NCI-H128 (cell line): ENCODE measurements around the gene FHIP2A.
"Not testable (repeated sequence)": the region's sequence is repeated elsewhere in the genome, so short reads cannot be mapped to it uniquely, and the experiment has no call there.

ENCODE experiments used
- DNase-seq: peaks from one replicate; lab custom pipeline; 2025; ENCODE audit not compliant: unreplicated experiment; lab: John Stamatoyannopoulos, UW

Gene FHIP2A, protein sequence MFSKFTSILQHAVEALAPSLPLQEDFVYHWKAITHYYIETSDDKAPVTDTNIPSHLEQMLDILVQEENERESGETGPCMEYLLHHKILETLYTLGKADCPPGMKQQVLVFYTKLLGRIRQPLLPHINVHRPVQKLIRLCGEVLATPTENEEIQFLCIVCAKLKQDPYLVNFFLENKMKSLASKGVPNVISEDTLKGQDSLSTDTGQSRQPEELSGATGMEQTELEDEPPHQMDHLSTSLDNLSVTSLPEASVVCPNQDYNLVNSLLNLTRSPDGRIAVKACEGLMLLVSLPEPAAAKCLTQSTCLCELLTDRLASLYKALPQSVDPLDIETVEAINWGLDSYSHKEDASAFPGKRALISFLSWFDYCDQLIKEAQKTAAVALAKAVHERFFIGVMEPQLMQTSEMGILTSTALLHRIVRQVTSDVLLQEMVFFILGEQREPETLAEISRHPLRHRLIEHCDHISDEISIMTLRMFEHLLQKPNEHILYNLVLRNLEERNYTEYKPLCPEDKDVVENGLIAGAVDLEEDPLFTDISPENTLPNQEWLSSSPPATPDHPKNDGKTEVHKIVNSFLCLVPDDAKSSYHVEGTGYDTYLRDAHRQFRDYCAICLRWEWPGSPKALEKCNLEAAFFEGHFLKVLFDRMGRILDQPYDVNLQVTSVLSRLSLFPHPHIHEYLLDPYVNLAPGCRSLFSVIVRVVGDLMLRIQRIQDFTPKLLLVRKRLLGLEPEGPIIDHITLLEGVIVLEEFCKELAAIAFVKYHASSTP

DNA sequence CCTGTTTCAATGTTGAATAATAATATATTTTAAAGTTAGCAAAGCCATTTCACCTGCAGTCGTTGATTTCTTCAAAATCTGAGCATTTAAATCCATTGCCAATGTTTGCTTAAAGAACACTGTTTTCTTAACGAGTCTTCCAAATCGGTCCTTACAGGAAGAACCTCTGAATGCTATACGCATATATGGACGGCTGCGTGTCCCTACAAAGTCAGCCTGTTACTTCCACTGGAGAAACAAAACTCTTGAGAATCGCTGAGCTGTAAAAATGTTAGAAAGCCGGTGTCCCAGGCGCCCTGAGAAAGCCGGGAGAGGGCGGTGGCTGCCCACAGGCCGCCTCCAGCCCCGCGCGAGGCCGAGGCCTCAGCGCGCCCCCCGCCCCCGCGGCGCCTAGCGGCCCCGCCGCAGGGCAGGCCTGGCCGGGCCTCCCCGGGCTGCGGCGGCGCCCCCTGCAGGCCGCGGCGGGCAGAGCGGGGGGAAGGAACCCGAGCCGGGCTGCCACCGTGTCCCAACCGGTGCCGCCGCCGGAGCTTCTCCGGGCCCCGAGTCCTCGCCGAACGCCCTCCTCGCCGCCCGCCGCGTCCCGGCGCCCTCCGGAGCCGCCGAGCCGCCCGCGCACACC lies at the start of gene FHIP2A:
Gene FHIP2A, plus strand, starts transcription at position 488 of the 622 bp plus-strand sequence. CDS start 299 bp downstream, outside the sequence.
- DNase-seq = peak; percentile 10

DNA sequence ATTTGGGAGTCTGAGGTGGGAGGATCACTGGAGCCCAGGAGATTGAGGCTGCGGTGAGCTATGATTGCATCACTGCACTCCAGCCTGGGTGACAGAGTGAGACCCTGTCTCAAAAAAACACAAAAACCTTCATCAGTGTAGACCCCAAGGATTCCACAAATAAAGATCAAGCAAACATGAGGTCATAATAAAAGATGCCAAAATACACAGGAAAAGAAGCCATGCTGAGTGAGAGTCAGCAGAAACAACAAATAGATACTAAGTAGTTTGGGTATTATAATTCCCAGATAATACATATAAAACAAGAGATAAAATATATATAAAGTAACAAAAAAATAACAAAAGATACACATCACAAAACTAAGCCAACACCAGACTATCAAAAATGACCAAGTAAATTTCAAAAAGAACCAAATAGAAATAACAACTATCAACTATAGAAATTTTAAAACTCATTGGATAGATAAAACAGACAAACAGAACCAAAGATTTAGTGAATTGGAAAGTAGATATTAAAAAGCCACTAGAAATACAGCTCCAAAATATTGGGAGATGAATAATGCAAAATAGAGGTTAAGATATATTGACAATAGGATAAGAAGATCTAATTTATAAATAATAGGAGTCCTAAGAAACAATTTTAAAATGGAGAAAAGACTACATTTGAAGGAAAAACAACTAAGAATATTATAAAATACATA lies 48.9 kb upstream of the FHIP2A start:
- DNase-seq = no peak

DNA sequence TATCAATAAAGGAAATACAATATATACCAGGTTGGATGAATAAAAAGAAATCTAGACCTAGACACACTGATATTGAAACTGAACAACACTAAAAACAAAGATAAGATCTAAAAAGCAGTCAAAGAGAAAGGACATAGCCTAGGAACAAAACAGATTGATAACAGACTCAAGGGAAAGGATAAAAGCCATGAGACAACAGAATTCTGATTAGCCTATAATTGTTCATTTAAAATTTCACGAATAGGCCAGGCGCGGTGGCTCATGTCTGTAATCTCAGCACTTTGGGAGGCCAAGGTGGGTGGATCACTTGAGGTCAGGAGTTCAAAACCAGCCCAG lies 48.4 kb upstream of the FHIP2A start:
- DNase-seq = no peak

DNA sequence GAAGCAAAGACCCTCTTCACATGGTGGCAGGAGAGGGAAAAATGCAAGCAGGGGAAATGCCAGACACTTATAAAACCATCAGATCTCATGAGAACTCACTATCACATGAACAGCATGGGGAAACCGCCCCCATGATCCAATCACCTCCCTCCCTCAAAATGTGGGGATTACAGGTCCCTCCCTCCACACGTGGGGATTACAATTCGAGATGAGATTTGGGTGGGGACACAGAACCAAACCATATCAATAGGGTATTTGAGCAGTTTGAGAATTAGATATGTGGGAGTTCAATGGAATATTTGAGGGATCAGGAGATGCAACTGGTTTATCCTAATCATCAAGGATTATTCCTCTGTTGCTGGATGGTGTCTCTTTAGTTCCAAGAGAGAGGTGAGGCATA lies 46.5 kb upstream of the FHIP2A start:
- not testable (repeated sequence) for DNase-seq

DNA sequence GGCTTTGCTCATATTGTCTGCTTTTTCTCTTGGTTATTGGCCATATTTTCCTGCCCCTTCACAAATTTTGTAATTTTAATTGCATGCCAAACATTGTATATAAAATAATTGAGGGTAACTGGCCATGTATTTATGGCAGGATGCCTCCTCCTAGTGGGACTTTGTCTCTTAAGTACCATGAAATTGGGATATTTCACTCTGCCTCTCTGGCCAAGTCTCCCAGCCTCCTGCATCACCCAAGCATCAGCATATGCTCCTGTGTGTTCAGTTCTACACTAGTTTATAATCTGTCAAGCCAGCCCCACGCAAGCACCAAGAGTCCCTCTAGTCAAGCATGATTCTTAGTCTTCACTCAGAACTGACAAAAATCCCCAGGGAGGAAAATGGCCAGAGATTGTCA lies 44.2 kb upstream of the FHIP2A start:
- DNase-seq = no peak

DNA sequence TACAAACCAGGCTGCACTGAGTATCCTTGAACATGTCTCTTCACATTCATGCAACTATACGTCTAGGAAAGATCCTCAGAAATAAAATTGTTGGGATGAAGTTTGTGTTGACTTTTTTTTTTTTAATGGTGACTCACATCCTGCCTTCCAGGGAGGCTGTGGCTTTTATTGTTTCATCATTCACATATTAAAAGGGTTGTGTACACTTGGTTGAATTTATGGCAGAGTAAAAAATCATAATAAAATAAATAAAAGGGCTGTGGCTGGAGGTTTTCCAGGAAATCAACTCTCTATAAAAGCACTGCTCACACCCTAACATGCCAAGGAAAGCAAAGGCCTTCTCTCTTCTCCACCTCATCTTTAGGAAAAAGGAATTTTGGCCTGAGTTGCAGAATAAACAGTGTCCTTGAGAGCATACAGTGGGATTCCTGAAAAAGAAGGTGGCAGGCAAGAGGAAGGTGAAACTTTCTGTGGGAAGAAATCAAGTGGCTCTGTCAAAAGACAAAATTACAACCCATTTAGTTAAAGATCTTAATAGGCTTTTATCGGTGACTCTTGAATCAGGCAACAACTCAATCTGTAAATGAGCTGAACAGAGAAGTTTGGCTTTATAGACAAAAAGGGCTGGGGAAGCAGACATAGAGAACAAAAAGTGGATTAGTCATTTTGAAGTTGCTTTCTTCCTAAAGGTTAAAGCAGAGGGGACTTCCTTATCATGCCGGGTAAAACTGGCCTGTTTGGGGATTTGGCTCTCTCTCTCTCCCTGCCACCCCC lies 41.6 kb upstream of the FHIP2A start:
- no peak for DNase-seq

DNA sequence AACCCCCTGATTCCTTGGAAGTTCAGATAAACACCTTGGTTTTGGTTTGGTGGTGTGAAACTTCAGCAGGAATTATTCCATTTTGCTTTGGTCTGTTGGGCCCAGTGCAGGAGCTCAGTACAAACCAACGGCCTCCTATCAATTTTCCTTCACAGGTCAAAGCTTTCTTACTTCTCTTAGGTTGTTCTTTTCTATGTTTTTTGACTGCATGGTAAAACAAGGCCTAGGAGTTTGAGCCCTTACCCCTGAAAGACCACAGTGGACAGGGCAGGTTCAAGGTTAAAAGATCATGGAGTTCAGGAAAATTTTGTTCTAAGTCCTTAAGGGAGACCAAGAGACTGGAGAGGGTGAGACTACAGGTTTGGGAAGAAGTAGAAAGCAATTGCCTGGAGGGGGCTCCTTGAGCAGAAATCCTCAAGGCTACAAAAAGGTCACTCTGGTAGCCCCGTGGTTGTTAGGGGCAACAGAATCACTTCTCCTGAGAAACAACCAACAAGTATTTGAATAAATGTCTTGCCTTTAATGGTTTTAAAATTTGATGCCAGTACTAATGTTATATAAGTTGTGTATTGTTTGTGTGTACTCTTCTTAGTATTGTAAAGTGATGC lies 40.9 kb upstream of the FHIP2A start:
- DNase-seq = no peak

DNA sequence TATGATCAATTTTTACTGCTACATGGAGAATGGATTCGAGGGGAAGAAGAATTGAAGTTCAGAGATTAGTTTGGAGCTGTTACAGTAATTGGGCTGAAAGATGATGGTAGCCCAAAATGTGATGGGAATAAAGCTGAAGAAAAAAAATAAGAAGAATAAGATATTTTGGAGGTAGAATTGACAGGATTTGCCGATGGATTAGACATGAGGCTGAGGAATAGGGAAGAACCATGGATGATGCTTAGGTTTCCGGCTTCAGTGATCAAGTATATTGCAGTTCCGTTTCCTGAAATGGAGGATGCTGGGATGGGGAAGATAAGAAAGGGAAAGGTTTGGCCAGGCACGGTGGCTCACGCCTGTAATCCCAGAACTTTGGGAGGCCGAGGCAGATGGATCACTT lies 38.9 kb upstream of the FHIP2A start:
- DNase-seq = no peak

DNA sequence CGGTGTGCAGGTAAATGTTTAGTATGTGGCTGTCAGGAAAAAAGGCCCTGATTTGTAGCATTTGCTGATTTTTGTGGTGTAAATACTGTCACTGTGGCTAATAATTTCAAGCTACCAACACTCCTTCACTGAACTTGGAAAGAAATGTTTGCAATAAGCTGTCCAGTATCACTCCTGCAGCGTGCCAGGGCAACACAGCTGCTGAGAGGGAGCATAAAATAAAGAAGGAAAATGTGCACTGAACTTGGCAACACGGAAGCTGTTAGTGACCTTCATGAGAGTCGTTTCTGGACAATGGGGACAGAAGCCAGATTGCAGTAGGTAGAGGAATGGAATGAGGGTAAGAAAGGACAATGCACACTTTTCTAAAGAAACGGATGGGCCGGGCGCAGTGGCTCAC lies 37.9 kb upstream of the FHIP2A start:
- DNase-seq = no peak

DNA sequence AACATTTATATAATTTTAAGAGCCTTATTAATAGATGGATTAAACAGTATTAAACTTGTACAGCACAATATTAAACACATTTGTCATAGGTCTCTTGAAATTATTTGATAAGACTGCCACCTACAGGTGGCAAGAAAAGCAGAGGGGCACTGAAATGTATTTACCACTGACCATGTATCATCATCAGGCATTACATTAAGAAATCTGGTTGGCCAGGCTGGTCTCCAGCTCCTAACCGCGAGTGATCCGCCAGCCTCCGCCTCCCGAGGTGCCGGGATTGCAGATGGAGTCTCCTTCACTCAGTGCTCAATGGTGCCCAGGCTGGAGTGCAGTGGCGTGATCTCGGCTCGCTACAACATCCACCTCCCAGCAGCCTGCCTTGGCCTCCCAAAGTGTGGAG lies 35.1 kb upstream of the FHIP2A start:
- DNase-seq = not testable (repeated sequence)

DNA sequence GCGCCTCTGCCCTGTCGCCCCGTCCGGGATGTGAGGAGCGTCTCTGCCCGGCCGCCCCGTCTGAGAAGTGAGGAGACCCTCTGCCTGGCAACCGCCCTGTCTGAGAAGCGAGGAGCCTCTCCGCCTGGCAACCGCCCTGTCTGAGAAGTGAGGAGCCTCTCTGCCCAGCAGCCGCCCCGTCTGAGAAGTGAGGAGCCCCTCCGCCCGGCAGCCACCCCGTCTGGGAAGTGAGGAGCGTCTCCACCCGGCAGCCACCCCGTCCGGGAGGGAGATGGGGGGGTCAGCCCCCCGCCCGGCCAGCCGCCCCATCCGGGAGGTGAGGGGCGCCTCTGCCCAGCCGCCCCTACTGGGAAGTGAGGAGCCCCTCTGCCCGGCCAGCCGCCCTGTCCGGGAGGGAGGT lies 34.4 kb upstream of the FHIP2A start:
- not testable (repeated sequence) for DNase-seq

DNA sequence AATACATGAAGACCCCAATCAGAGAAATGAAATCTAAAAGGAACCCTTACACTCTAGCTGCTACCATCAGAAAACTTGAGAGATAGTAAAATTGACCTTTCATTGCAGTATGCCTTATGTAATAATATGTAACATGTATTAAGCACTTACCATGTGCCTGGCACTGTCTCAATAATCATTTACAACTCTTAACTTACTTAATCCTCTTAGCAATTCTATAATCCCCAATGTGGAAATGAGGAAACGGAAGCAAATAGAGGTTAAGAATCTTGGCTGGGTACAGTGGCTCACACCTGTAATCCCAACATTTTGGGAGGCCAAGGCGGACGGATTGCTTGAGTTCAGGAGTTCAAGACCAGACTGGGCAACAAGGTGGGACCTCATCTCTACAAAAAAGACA lies 29.8 kb upstream of the FHIP2A start:
- no peak for DNase-seq

DNA sequence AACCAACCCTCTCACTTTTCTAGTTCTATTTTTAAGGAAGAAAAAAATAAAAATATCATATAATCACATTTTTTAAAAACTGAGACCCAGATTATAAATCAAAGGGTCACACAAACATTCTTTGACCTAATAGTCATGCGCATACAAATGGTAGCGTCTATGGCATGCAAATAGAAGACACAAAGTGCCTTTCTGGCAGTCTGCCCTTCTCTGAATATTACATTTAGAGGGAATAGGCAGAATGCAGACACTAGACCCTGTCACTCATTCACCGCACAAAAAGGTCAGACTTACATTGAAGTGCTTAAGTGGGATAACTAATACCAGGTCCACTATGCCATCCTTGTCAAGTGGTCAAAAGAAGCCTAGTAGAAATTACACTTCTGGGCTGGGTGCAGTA lies 26.5 kb upstream of the FHIP2A start:
- no peak for DNase-seq

DNA sequence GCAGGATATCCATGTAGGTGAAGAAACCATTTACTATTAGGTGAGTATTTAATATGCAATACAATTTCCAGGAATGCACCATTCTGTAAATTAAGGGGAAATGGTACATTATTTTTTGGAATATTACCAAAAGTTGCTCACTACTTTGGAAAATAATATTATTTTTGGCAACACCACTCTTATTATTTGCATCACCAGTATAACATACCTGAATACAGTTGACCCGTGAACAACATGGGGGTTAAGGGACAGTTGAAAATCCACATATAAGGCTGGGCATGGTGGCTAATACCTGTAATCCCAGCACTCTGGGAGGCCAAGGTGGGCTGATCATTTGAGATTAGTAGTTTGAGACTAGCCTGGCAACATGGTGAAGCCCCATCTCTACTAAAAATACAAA lies 21.2 kb upstream of the FHIP2A start:
- no peak for DNase-seq

DNA sequence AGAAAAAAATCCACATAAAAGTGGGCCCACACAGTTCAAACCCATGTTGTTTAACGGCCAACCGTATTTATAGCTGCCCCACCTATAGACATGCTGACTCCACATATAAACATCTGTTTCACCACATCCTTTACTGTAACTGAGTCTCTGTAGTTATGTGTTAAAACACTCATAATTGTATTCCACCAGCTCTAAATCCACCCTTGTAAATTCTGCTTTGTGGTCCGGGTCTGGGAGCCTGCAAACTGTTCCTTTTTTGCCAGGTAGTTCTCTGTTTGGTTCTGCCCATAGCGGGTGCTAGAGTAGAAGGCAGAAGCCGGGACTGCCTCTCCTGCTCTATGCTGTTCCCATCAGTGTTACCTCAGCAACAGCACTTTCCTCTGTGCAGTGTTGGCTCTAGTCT lies 20.2 kb upstream of the FHIP2A start:
- DNase-seq = no peak

DNA sequence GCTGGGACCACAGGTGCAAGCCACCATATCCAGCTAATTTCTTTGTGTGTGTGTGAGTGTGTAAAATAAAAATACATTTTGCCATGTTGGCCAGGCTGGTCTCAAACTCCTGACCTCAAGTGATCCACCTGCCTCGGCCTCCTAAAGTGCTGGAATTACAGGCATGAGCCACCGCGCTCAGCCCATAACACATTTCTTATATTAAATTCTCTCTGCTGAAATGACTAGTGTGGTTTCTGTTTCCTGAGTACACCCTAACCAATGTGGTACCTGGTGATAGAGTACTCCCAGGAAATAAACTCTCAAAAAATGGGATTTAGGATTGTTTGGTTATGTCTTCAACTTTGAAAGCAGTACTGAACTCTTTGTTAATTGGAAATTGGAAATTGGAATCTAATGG lies 19.4 kb upstream of the FHIP2A start:
- DNase-seq = no peak

DNA sequence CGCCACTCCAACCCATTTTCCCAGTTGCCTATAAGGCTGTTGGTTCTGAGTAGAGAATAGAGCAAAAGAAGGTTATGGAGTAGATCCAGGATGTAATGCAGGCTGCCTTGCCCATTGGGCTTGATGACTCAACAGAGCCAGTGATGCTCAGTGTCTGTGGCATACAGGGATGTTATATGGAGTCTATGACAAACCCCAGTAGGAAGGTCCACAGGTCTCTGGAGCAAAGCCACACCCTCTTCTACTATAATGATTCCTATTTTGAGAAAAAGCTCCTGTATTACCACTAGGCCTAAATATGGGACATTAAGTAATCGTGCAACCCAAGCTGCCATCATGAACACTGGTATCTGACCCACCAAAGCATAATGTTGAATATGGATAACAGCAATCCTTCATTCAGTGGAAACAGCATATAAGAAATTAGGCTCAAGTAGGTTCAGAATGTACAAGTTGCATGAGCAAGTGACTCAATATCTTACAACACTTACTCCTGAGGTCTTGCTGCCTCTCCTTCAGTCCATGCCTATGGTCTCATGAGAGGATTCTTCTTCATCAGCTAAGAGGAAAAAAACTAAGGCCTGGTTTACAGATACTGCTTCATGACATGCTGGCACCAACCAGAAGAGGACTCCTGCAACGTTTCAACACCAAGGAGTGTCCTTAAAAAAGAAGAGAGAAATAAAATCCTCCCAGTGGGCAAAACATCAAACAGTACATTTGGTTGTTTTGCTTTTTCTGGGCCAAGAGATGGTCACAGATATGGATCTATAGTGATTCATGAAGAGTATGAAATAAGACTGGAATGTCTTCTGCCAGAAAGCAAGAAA lies 14.8 kb upstream of the FHIP2A start:
- no peak for DNase-seq

DNA sequence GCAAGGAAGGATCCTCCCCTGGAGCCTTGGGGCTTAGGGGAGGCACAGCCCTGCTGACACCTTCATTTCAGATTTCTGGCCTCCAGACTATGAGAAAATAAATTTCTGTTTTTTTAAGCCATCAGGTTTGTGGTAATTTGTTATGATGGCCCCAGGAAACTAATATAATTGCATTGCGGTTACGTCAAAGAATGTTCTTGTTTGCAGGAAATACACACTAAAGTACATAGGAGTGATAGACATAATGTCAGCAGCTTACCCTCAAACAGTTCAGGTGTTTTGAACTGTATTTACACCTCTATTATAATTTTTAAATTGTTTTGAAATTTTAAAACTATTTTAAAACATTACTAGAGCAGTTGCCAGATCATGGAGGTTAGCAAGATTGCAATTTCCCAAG lies 12.6 kb upstream of the FHIP2A start:
- DNase-seq = no peak

DNA sequence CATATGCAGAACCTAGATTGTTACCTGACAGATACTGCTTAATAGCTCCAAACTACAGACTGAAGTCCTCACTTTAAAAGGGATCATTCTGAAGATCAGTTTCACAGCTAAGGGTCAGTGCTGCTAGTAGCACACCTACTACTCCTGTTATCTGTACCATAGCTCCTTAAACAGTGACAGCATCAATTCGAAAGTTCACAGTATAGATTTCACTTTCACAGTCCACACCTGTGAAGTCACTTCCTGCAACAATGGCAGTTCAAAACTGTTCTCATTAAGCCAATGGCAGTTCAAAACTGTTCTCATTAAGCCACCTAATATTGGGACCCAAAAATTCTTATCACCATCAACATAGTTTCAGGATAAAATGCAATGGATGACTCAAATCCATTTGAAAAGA lies 10.7 kb upstream of the FHIP2A start:
- no peak for DNase-seq
